H1 (cell line): ENCODE measurements around the gene FABP7. TPM values are rescaled to one million over a fixed set of nuclear protein-coding genes. Genes with fewer than 3 reads are reported as not detected.

Experiments used
- CTCF ChIA-PET: fragments of 300-600 bp; sonication (Branson Sonifier 250); formaldehyde crosslinking; loops from one replicate; lab custom pipeline; 2021; ENCODE audit not compliant: partially characterized antibody; lab: Charles Lee
- POLR2A ChIA-PET: fragments of 300-600 bp; sonication (Branson Sonifier 250); formaldehyde crosslinking; loops from one replicate; lab custom pipeline; 2021; ENCODE audit warnings: inconsistent platforms; ENCODE audit not compliant: partially characterized antibody; lab: Charles Lee
- DNase-seq, 2 experiments: peaks; one replicate each; pipeline versions ENCODE4 v3.0.0 to v3.0.0-alpha.2; 2010 to 2022; ENCODE audit warnings: low spot score in 2 of 2, low read depth in 1 of 2, mixed read lengths in 1 of 2
- FAIRE-seq: peaks from 2 replicates; lab custom pipeline; 2011; peaks lifted over from hg19 to GRCh38; lab: Jason Lieb, UNC
- H2AFZ ChIP-seq: 2 replicates; pipeline ENCODE4 v1.8.1; 2012; ENCODE audit warnings: low read length, inconsistent platforms
- H2AK5ac ChIP-seq: 2 replicates; pipeline ENCODE4 v1.6.1; 2013; ENCODE audit warnings: low read depth, low read length
- H2BK120ac ChIP-seq: replicated peaks from 2 replicates; pipeline ENCODE3; 2013; ENCODE audit warnings: low read depth, low read length, inconsistent platforms
- H2BK12ac ChIP-seq: 2 replicates; pipeline ENCODE4 v1.6.1; 2013; ENCODE audit warnings: low read depth, low read length
- H2BK15ac ChIP-seq: 2 replicates; pipeline ENCODE4 v1.6.1; 2013; ENCODE audit warnings: low read length
- H2BK20ac ChIP-seq: 2 replicates; pipeline ENCODE4 v1.6.1; 2013; ENCODE audit warnings: low read length
- H2BK5ac ChIP-seq: 2 replicates; pipeline ENCODE4 v1.6.1; 2013; ENCODE audit warnings: low read depth, low read length
- H3K14ac ChIP-seq: 2 replicates; pipeline ENCODE4 v1.6.1; 2013; ENCODE audit warnings: inconsistent platforms; ENCODE audit not compliant: insufficient read length
- H3K18ac ChIP-seq: 2 replicates; pipeline ENCODE4 v1.6.1; 2013; ENCODE audit warnings: low read length; ENCODE audit errors: extremely low read depth
- H3K23ac ChIP-seq: 2 replicates; pipeline ENCODE4 v1.6.1; 2013; ENCODE audit warnings: inconsistent platforms; ENCODE audit not compliant: insufficient read length
- H3K23me2 ChIP-seq: 2 replicates; pipeline ENCODE4 v1.6.1; 2013; ENCODE audit warnings: low read depth, low read length
- H3K27ac ChIP-seq: 2 replicates; pipeline ENCODE4 v1.6.1; 2011; ENCODE audit warnings: low read depth, low read length, inconsistent platforms
- H3K27me3 ChIP-seq, 4 experiments: replicated peaks in 1 of 4; 1 replicate in 1 of 4; 2 replicates in 3 of 4; pipeline versions ENCODE4 v1.6.1 to v1.8.1; 2011 to 2013; ENCODE audit warnings: low read length in 3 of 4, mild to moderate bottlenecking in 3 of 4, inconsistent platforms in 2 of 4, mixed read lengths in 2 of 4, moderate library complexity in 1 of 4; ENCODE audit not compliant: control insufficient read depth in 3 of 4, insufficient read depth in 3 of 4; ENCODE audit errors: extremely low read depth in 1 of 4
- H3K36me3 ChIP-seq, 4 experiments: 2 replicates each; pipeline versions ENCODE4 v1.6.1 to v1.8.1; 2011 to 2013; ENCODE audit warnings: mild to moderate bottlenecking in 4 of 4, low read length in 3 of 4, moderate library complexity in 2 of 4, control low read depth in 1 of 4, inconsistent platforms in 1 of 4; ENCODE audit not compliant: insufficient read depth in 4 of 4, control insufficient read depth in 2 of 4
- H3K4ac ChIP-seq: replicated peaks from 2 replicates; pipeline ENCODE3; 2013; ENCODE audit warnings: low read length, low read depth, mixed read lengths, inconsistent platforms; ENCODE audit not compliant: insufficient read length
- H3K4me1 ChIP-seq, 4 experiments: replicated peaks in 1 of 4; 1 replicate in 1 of 4; 2 replicates in 3 of 4; pipeline versions ENCODE4 v1.6.1 to v1.8.1; 2011 to 2013; ENCODE audit warnings: low read length in 3 of 4, inconsistent platforms in 2 of 4, mixed read lengths in 1 of 4; ENCODE audit not compliant: insufficient read depth in 4 of 4, control insufficient read depth in 3 of 4
- H3K4me2 ChIP-seq, 2 experiments: 2 replicates each; pipeline versions ENCODE4 v1.6.1 to v1.8.1; 2011 to 2013; ENCODE audit warnings: low read depth in 2 of 2, low read length in 2 of 2, control low read depth in 1 of 2, inconsistent platforms in 1 of 2, mild to moderate bottlenecking in 1 of 2; ENCODE audit not compliant: insufficient read depth in 1 of 2
- H3K4me3 ChIP-seq, 4 experiments: fragments of 200-600, 300-600 bp in 1 of 4; sonication (generic), shearing (Covaris generic), sonication (Bioruptor Twin) in 1 of 4; 2 replicates each; pipeline versions ENCODE4 v1.5.1 to v1.8.1; 2011 to 2016; ENCODE audit warnings: low read length in 4 of 4, low read depth in 3 of 4, control low read depth in 2 of 4, inconsistent platforms in 2 of 4, mild to moderate bottlenecking in 2 of 4, mixed read lengths in 1 of 4, moderate library complexity in 1 of 4; ENCODE audit not compliant: insufficient read depth in 2 of 4; ENCODE audit errors: extremely low read depth in 1 of 4
- H3K56ac ChIP-seq: replicated peaks from 2 replicates; pipeline ENCODE3; 2013; ENCODE audit warnings: low read depth, mild to moderate bottlenecking, mixed read lengths, low read length, inconsistent platforms; ENCODE audit not compliant: insufficient read length
- H3K79me1 ChIP-seq: 2 replicates; pipeline ENCODE4 v1.6.1; 2013; ENCODE audit warnings: low read depth, low read length, control low read depth
- H3K79me2 ChIP-seq, 2 experiments: 2 replicates each; pipeline versions ENCODE4 v1.6.1 to v1.8.1; 2012 to 2013; ENCODE audit warnings: low read length in 2 of 2, mild to moderate bottlenecking in 2 of 2, inconsistent platforms in 1 of 2; ENCODE audit not compliant: insufficient read depth in 2 of 2, control insufficient read depth in 1 of 2
- H3K9ac ChIP-seq, 4 experiments: replicated peaks in 1 of 4; 1 replicate in 1 of 4; 2 replicates in 3 of 4; pipeline versions ENCODE4 v1.6.1 to v1.8.1; 2011 to 2013; ENCODE audit warnings: low read depth in 3 of 4, low read length in 3 of 4, control low read depth in 2 of 4, mild to moderate bottlenecking in 2 of 4, moderate library complexity in 2 of 4, inconsistent platforms in 1 of 4; ENCODE audit errors: extremely low read depth in 1 of 4
- H3K9me3 ChIP-seq, 2 experiments: 2 replicates each; pipeline versions ENCODE4 v1.6.1 to v1.8.1; 2012 to 2013; ENCODE audit warnings: mild to moderate bottlenecking in 2 of 2, moderate library complexity in 2 of 2, control low read depth in 1 of 2, inconsistent platforms in 1 of 2, low read depth in 1 of 2, low read length in 1 of 2, mixed read lengths in 1 of 2; ENCODE audit not compliant: insufficient read depth in 2 of 2
- H4K20me1 ChIP-seq, 2 experiments: replicated peaks in 1 of 2; 2 replicates each; pipeline versions ENCODE3 to v1.8.1; 2011 to 2013; ENCODE audit warnings: inconsistent platforms in 2 of 2, low read length in 2 of 2, mild to moderate bottlenecking in 1 of 2; ENCODE audit not compliant: insufficient read depth in 2 of 2, control insufficient read depth in 1 of 2
- H4K5ac ChIP-seq: 2 replicates; pipeline ENCODE4 v1.6.1; 2013; ENCODE audit warnings: low read length, low read depth, mixed read lengths, inconsistent platforms; ENCODE audit not compliant: insufficient read length
- H4K8ac ChIP-seq: 2 replicates; pipeline ENCODE4 v1.8.0; 2013; ENCODE audit warnings: mild to moderate bottlenecking, moderate library complexity, low read length, inconsistent platforms; ENCODE audit not compliant: insufficient read depth; ENCODE audit errors: extremely low read depth
- H4K91ac ChIP-seq: replicated peaks from 2 replicates; pipeline ENCODE3; 2013; ENCODE audit warnings: low read length, mixed read lengths, inconsistent platforms; ENCODE audit not compliant: insufficient read length
- BCL11A ChIP-seq, 2 experiments: IDR thresholded peaks; one replicate each; pipeline ENCODE4 v1.6.1; 2011; ENCODE audit warnings: low read depth in 2 of 2, low read length in 2 of 2, mild to moderate bottlenecking in 2 of 2
- CHD1 ChIP-seq: IDR thresholded peaks from 2 replicates; pipeline ENCODE4 v1.6.1; 2012; ENCODE audit warnings: low read depth, low read length, improper control_type of control experiment
- E2F6 ChIP-seq: IDR thresholded peaks from 2 replicates; pipeline ENCODE4 v1.6.1; 2012; ENCODE audit warnings: inconsistent platforms
- FOSL1 ChIP-seq: IDR thresholded peaks from 2 replicates; pipeline ENCODE4 v1.6.1; 2011; ENCODE audit warnings: mild to moderate bottlenecking, low read depth, low read length, moderate library complexity; ENCODE audit not compliant: insufficient read depth
- GABPA ChIP-seq: IDR thresholded peaks from 2 replicates; pipeline ENCODE4 v1.6.1; 2011; ENCODE audit warnings: mild to moderate bottlenecking, low read length, moderate library complexity, borderline replicate concordance; ENCODE audit not compliant: insufficient read depth
- HDAC6 ChIP-seq: IDR thresholded peaks from one replicate; pipeline ENCODE4 v1.7.1; 2012; ENCODE audit warnings: low read depth, mild to moderate bottlenecking, inconsistent platforms, low read length, moderate library complexity
- NRF1 ChIP-seq: IDR thresholded peaks from 2 replicates; pipeline ENCODE4 v1.6.1; 2011; ENCODE audit warnings: mild to moderate bottlenecking, low read depth, low read length, improper control_type of control experiment
- SIN3A ChIP-seq, 2 experiments: IDR thresholded peaks in 1 of 2; conservative IDR thresholded peaks in 1 of 2; 2 replicates each; pipeline ENCODE4 v1.6.1; 2011 to 2012; ENCODE audit warnings: low read length in 2 of 2, improper control_type of control experiment in 1 of 2, low read depth in 1 of 2, mild to moderate bottlenecking in 1 of 2
- SIRT6 ChIP-seq: IDR thresholded peaks from one replicate; pipeline ENCODE4 v1.7.1; 2012; ENCODE audit warnings: low read length, inconsistent platforms
- SIX5 ChIP-seq: IDR thresholded peaks from 2 replicates; pipeline ENCODE4 v1.6.1; 2011; ENCODE audit warnings: mild to moderate bottlenecking, low read depth, low read length
- SP1 ChIP-seq: IDR thresholded peaks from 2 replicates; pipeline ENCODE4 v1.6.1; 2011; ENCODE audit warnings: low read depth, low read length
- SP2 ChIP-seq: IDR thresholded peaks from 2 replicates; pipeline ENCODE4 v1.6.1; 2012; ENCODE audit warnings: mild to moderate bottlenecking, low read length, inconsistent platforms
- SP4 ChIP-seq: IDR thresholded peaks from 2 replicates; pipeline ENCODE4 v1.6.1; 2012; ENCODE audit warnings: low read length, inconsistent platforms
- SRF ChIP-seq: IDR thresholded peaks from 2 replicates; pipeline ENCODE4 v1.6.1; 2011; ENCODE audit warnings: mild to moderate bottlenecking, low read depth, low read length, moderate library complexity
- SUZ12 ChIP-seq: fragments of 200-600 bp; sonication (generic); IDR thresholded peaks from 2 replicates; pipeline ENCODE4 v1.6.1; 2012; ENCODE audit warnings: mild to moderate bottlenecking, inconsistent platforms, low read length, moderate library complexity, mixed read lengths
- WGBS, 2 experiments: shearing (Covaris generic) in 1 of 2; methylation state at CpG; one replicate each; pipeline versions ENCODE4 v1.1.6 to v1.1.7; 2013 to 2015; ENCODE audit warnings: low lambda C conversion rate in 2 of 2, mixed read lengths in 2 of 2, inconsistent platforms in 1 of 2, low coverage in 1 of 2, missing lambda C conversion rate in 1 of 2; ENCODE audit not compliant: insufficient replicate concordance in 2 of 2, insufficient coverage in 1 of 2, insufficient read length in 1 of 2; ENCODE audit errors: extremely low coverage in 1 of 2, missing lambda C conversion rate in 1 of 2; 5-methylcytosine and 5-hydroxymethylcytosine counted together
- polyA plus RNA-seq, 7 experiments: library from polyadenylated mRNA; depleted of rRNA in 3 of 7; stranded (reverse) in 5 of 7; unstranded in 2 of 7; fragments of >200 nt in 5 of 7; fragments of 200-250 nt in 2 of 7; gene quantifications; 1 replicate in 5 of 7; 2 replicates in 1 of 7; 4 replicates in 1 of 7; pipeline versions ENCODE4 v1.2.1 to v1.2.3, GENCODE V29; 2011 to 2013; ENCODE audit warnings: missing spikeins in 2 of 7, mixed read lengths in 2 of 7
- total RNA-seq: library from RNA; stranded (reverse); fragmentation: NEBNext Ultra II Directional; extraction: Animal tissue kit (Norgen Biotek cat#: 25700); gene quantifications from 2 replicates; pipeline ENCODE4 v1.2.1, GENCODE V29; 2021

Gene FABP7
- total and polyA plus RNA-seq, 2 of the 8 experiments (the other 6 are each of a cell fraction or from before 2014, with no cell fraction given), result 10.6 to 13.1 TPM

- Histone ChIP-seq H3K9ac (no peak overlapping the region), H3K56ac (no peak overlapping the region), H3K4me2 (no peak overlapping the region), H4K91ac (no peak overlapping the region), H2BK12ac (no peak overlapping the region), H4K8ac (no peak overlapping the region), H2BK120ac (no peak overlapping the region), H3K36me3 (no peaks in the 10 kb centered on the region; a peak in 1 of 8 replicates), H3K27me3 (no peaks in the 10 kb centered on the region), H3K18ac (no peak overlapping the region), H3K23me2 (no peaks in the 10 kb centered on the region), H3K23ac (no peak overlapping the region), H3K14ac (no peak overlapping the region), H3K4me3 (no peak overlapping the region), H2AK5ac (no peak overlapping the region), H2BK15ac (no peak overlapping the region), H3K9me3 (no peaks in the 10 kb centered on the region), H3K4me1 (no peaks in the 10 kb centered on the region), H4K5ac (no peak overlapping the region), H2BK5ac (no peak overlapping the region), H3K4ac (no peak overlapping the region), H3K27ac (no peak overlapping the region), H2AFZ (no peak overlapping the region), H3K79me1 (no peaks in the 10 kb centered on the region), H4K20me1 (no peaks in the 10 kb centered on the region), H2BK20ac (no peak overlapping the region), H3K79me2 (no peaks in the 10 kb centered on the region)
- FAIRE-seq, result no peak
- no peak for DNase-seq
- CTCF ChIA-PET, result interaction anchor here (0.7 to 5.0 kb wide), 9 partner anchors 8 to 146 kb away, joined by 3 to 26 read pairs (median 4); partner anchors contain the start of gene SMPDL3A
- 89% methylated on average over 1 of the region's 1 CpG; no CpG with 5 or more reads in 1 of the 2 experiments for WGBS, 2 experiments
- POLR2A ChIA-PET, result interaction anchor here (1.0 to 1.1 kb wide), 2 partner anchors 14 to 38 kb away, joined by 4 read pairs; no protein-coding TSS in a partner anchor
- TF ChIP-seq CHD1 (no peak), SRF (no peak), NRF1 (no peak), SP4 (no peak), BCL11A (IDR thresholded peaks at IDR 0.05; ENCODE audit: low read depth in 2 of 2, low read length in 2 of 2) (no peak), SIRT6 (no peak), SP1 (no peak), SUZ12 (no peak), SP2 (no peak), GABPA (no peak), SIN3A (conservative IDR thresholded peaks at IDR 0.05 in 1 of 2, IDR thresholded peaks at IDR 0.05 in 1 of 2; ENCODE audit: low read depth in 1 of 2, low read length in 2 of 2) (no peak), HDAC6 (no peak), E2F6 (no peak), SIX5 (no peak), FOSL1 (no peak)
Observed at GRCh38 chr6:122801397-122801796, 21.9 kb downstream of the FABP7 start.
